Stomach (tissue), 4 donors: Measurements from ENCODE around the gene OLIG2.

ENCODE experiments used
- CTCF ChIP-seq, 7 experiments: fragments of 450-650 bp in 4 of 7; fragments of 200-600 bp in 3 of 7; sonication (generic) in 3 of 7; IDR thresholded peaks; one replicate each; pipeline ENCODE4 v1.5.1; 2016 to 2019; ENCODE audit warnings: antibody characterized with exemption in 7 of 7, control low read depth in 2 of 7, mild to moderate bottlenecking in 1 of 7
- EP300 ChIP-seq: sonication (generic); formaldehyde crosslinking; IDR thresholded peaks from one replicate; pipeline ENCODE4 v1.6.1; 2017; ENCODE audit warnings: antibody characterized with exemption
- POLR2A ChIP-seq, 4 donors: fragments of 450-650 bp; IDR thresholded peaks; one replicate each; pipeline ENCODE4 v1.6.1; 2016; ENCODE audit warnings: antibody characterized with exemption in 4 of 4, control low read depth in 2 of 4, mild to moderate bottlenecking in 1 of 4, moderate library complexity in 1 of 4
- POLR2AphosphoS5 ChIP-seq, 3 donors: sonication (generic); formaldehyde crosslinking; IDR thresholded peaks; one replicate each; pipeline ENCODE4 v1.6.1; 2016; ENCODE audit warnings: antibody characterized with exemption in 3 of 3

DNA sequence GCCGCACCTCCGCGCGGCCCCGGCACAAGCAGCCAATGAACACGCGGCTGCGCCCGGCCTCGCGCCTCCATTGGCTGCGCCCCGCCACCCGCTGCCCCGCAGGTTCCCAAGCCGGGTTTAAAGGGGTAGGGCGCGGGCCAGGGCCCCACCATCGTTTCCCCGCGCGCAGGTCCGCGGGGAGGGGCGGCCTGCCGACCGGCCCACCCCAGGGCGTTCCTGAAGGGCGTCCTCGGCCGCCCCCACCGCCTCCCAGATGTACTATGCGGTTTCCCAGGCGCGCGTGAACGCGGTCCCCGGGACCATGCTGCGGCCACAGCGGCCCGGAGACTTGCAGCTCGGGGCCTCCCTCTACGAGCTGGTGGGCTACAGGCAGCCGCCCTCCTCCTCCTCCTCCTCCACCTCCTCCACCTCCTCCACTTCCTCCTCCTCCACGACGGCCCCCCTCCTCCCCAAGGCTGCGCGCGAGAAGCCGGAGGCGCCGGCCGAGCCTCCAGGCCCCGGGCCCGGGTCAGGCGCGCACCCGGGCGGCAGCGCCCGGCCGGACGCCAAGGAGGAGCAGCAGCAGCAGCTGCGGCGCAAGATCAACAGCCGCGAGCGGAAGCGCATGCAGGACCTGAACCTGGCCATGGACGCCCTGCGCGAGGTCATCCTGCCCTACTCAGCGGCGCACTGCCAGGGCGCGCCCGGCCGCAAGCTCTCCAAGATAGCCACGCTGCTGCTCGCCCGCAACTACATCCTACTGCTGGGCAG lies 44.4 kb downstream of the OLIG2 start, which contains the start of gene OLIG1:
- TF ChIP-seq POLR2AphosphoS5 (IDR thresholded peaks at IDR 0.05) (no peak), POLR2A (IDR thresholded peaks at IDR 0.05) (no peak), EP300 (no peak), CTCF (IDR thresholded peaks at IDR 0.05) (no peak)
